IMR-90 (cell line): ENCODE measurements around the gene ABCB1. TPM values are rescaled to one million over a fixed set of nuclear protein-coding genes. Genes with fewer than 3 reads are reported as not detected.

Experiments
- ATAC-seq: fragments of 200-7000 bp; cut with Tn5 transposase; 2 replicates; pipeline ENCODE4 v1.9.1; 2020; ENCODE audit warnings: low read depth, mild to moderate bottlenecking, moderate library complexity
- BruUV-seq: library from RNA; stranded (reverse); fragments of 400-500 nt; replicated peaks from 2 replicates; lab custom pipeline; 2021; lab: Mats Ljungman, UMichigan
- CTCF ChIA-PET: fragments of 300-600 bp; formaldehyde crosslinking; extraction: SDS; loops from one replicate; lab custom pipeline; 2021; ENCODE audit warnings: antibody characterized with exemption; lab: Yijun Ruan, JAX
- POLR2A ChIA-PET: fragments of 300-600 bp; sonication (Branson Sonifier 250); formaldehyde crosslinking; loops from one replicate; lab custom pipeline; 2022; ENCODE audit warnings: antibody characterized with exemption; ENCODE audit not compliant: unreplicated experiment; lab: Charles Lee
- DNase-seq: peaks from one replicate; pipeline ENCODE4 v3.0.0; 2013
- H2AFZ ChIP-seq: replicated peaks from 2 replicates; pipeline ENCODE3; 2013; ENCODE audit warnings: low read length, mild to moderate bottlenecking; ENCODE audit not compliant: poor library complexity
- H2AK5ac ChIP-seq: 2 replicates; pipeline ENCODE4 v1.6.1; 2013; ENCODE audit warnings: low read depth, low read length, inconsistent platforms
- H2AK9ac ChIP-seq: replicated peaks from 2 replicates; pipeline ENCODE3; 2013; ENCODE audit warnings: mild to moderate bottlenecking, low read depth, low read length, moderate library complexity; ENCODE audit not compliant: poor library complexity
- H2BK120ac ChIP-seq: 2 replicates; pipeline ENCODE4 v1.6.1; 2013; ENCODE audit warnings: low read depth, low read length, inconsistent platforms
- H2BK15ac ChIP-seq: 3 replicates; pipeline ENCODE4 v1.6.1; 2013; ENCODE audit warnings: low read depth, low read length, inconsistent platforms
- H2BK20ac ChIP-seq: 2 replicates; pipeline ENCODE4 v1.6.1; 2013; ENCODE audit warnings: low read depth, mild to moderate bottlenecking, inconsistent platforms, low read length, moderate library complexity
- H2BK5ac ChIP-seq: 2 replicates; pipeline ENCODE4 v1.6.1; 2013; ENCODE audit warnings: mild to moderate bottlenecking, low read depth, low read length, inconsistent platforms; ENCODE audit not compliant: poor library complexity, severe bottlenecking
- H3K14ac ChIP-seq: replicated peaks from 2 replicates; pipeline ENCODE4 v1.6.1; 2013; ENCODE audit warnings: low read depth, low read length, inconsistent platforms
- H3K18ac ChIP-seq: 2 replicates; pipeline ENCODE4 v1.6.1; 2013; ENCODE audit warnings: low read depth, low read length, control low read depth
- H3K23ac ChIP-seq: 2 replicates; pipeline ENCODE4 v1.6.1; 2013; ENCODE audit warnings: low read depth, low read length, inconsistent platforms
- H3K27ac ChIP-seq: 2 replicates; pipeline ENCODE4 v1.5.1; 2013; ENCODE audit warnings: mild to moderate bottlenecking, control low read depth, low read length; ENCODE audit not compliant: insufficient read depth
- H3K27me3 ChIP-seq: 2 replicates; pipeline ENCODE4 v1.6.1; 2013; ENCODE audit warnings: low read length; ENCODE audit not compliant: control insufficient read depth, insufficient read depth
- H3K36me3 ChIP-seq: 2 replicates; pipeline ENCODE4 v1.6.1; 2013; ENCODE audit warnings: low read length, mixed read lengths; ENCODE audit not compliant: control insufficient read depth, insufficient read depth
- H3K4ac ChIP-seq: 2 replicates; pipeline ENCODE4 v1.6.1; 2013; ENCODE audit warnings: low read depth, low read length, inconsistent platforms
- H3K4me1 ChIP-seq: 2 replicates; pipeline ENCODE4 v1.6.1; 2013; ENCODE audit warnings: low read length, mixed read lengths; ENCODE audit not compliant: control insufficient read depth, insufficient read depth
- H3K4me2 ChIP-seq: 2 replicates; pipeline ENCODE4 v1.6.1; 2013; ENCODE audit warnings: low read depth, mild to moderate bottlenecking, control low read depth, low read length, moderate library complexity
- H3K4me3 ChIP-seq: 2 replicates; pipeline ENCODE4 v1.5.1; 2013; ENCODE audit warnings: low read depth, mild to moderate bottlenecking, control low read depth, low read length, moderate library complexity; ENCODE audit not compliant: insufficient read depth
- H3K56ac ChIP-seq: 2 replicates; pipeline ENCODE4 v1.6.1; 2013; ENCODE audit warnings: low read length, inconsistent platforms; ENCODE audit not compliant: insufficient read depth; ENCODE audit errors: extremely low read depth
- H3K79me1 ChIP-seq, 2 experiments: 2 replicates each; pipeline ENCODE4 v1.6.1; 2013; ENCODE audit warnings: low read length in 2 of 2, inconsistent platforms in 1 of 2, low read depth in 1 of 2
- H3K9ac ChIP-seq: 2 replicates; pipeline ENCODE4 v1.6.1; 2013; ENCODE audit warnings: low read depth, low read length, control low read depth
- H3K9me1 ChIP-seq: 2 replicates; pipeline ENCODE4 v1.6.1; 2013; ENCODE audit warnings: low read length, inconsistent platforms; ENCODE audit not compliant: insufficient read depth
- H3K9me3 ChIP-seq: 2 replicates; pipeline ENCODE4 v1.6.1; 2013; ENCODE audit warnings: low read length; ENCODE audit not compliant: control insufficient read depth, insufficient read depth
- H4K20me1 ChIP-seq: 2 replicates; pipeline ENCODE4 v1.6.1; 2013; ENCODE audit warnings: low read length, inconsistent platforms; ENCODE audit not compliant: insufficient read depth
- H4K5ac ChIP-seq: 2 replicates; pipeline ENCODE4 v1.6.1; 2013; ENCODE audit warnings: mild to moderate bottlenecking, low read depth, low read length, control low read depth
- H4K8ac ChIP-seq, 2 experiments: 2 replicates each; pipeline ENCODE4 v1.6.1; 2013; ENCODE audit warnings: low read depth in 2 of 2, low read length in 2 of 2, control low read depth in 1 of 2, inconsistent platforms in 1 of 2
- H4K91ac ChIP-seq: 2 replicates; pipeline ENCODE4 v1.6.1; 2013; ENCODE audit warnings: low read depth, low read length, inconsistent platforms; ENCODE audit not compliant: insufficient read depth
- BHLHE40 ChIP-seq: fragments of 150-350 bp; IDR thresholded peaks from 2 replicates; pipeline ENCODE4 v1.6.1; 2016; ENCODE audit warnings: mild to moderate bottlenecking, low read depth, low read length
- CEBPB ChIP-seq: IDR thresholded peaks from 2 replicates; pipeline ENCODE4 v1.6.1; 2012; ENCODE audit warnings: low read depth, low read length, improper control_type of control experiment
- CHD1 ChIP-seq: IDR thresholded peaks from 2 replicates; pipeline ENCODE4 v1.6.1; 2012; ENCODE audit warnings: low read depth, low read length, improper control_type of control experiment
- CTCF ChIP-seq: conservative IDR thresholded peaks from 2 replicates; pipeline ENCODE4 v1.5.1; 2012; ENCODE audit warnings: mild to moderate bottlenecking, low read depth, low read length, improper control_type of control experiment
- FOS ChIP-seq: fragments of 150-350 bp; IDR thresholded peaks from 2 replicates; pipeline ENCODE4 v1.6.1; 2016; ENCODE audit warnings: low read depth, low read length
- MAFK ChIP-seq: IDR thresholded peaks from 2 replicates; pipeline ENCODE4 v1.6.1; 2012; ENCODE audit warnings: low read depth, low read length, improper control_type of control experiment
- MAZ ChIP-seq: IDR thresholded peaks from 2 replicates; pipeline ENCODE4 v1.6.1; 2012; ENCODE audit warnings: low read depth, mild to moderate bottlenecking, low read length, improper control_type of control experiment, moderate library complexity, borderline replicate concordance
- POLR2A ChIP-seq: IDR thresholded peaks from 2 replicates; pipeline ENCODE4 v1.6.1; 2012; ENCODE audit warnings: mild to moderate bottlenecking, low read depth, low read length
- RAD21 ChIP-seq: IDR thresholded peaks from 2 replicates; pipeline ENCODE4 v1.6.1; 2012; ENCODE audit warnings: low read length, improper control_type of control experiment
- RCOR1 ChIP-seq: IDR thresholded peaks from 2 replicates; pipeline ENCODE4 v1.6.1; 2012; ENCODE audit warnings: mild to moderate bottlenecking, low read length, improper control_type of control experiment; ENCODE audit not compliant: insufficient replicate concordance
- RFX5 ChIP-seq: IDR thresholded peaks from 2 replicates; pipeline ENCODE4 v1.8.0; 2012; ENCODE audit warnings: low read depth, mild to moderate bottlenecking, low read length, moderate library complexity
- SMC3 ChIP-seq: fragments of 150-350 bp; IDR thresholded peaks from 2 replicates; pipeline ENCODE4 v1.6.1; 2016; ENCODE audit warnings: low read depth, mild to moderate bottlenecking, antibody characterized with exemption, low read length, moderate library complexity
- WGBS, 2 experiments: methylation state at CpG; one replicate each; pipeline versions ENCODE4 v1.1.5 to v1.1.7; 2013; ENCODE audit warnings: missing lambda C conversion rate in 2 of 2; ENCODE audit not compliant: insufficient read length in 1 of 2; ENCODE audit errors: extremely low coverage in 2 of 2; 5-methylcytosine and 5-hydroxymethylcytosine counted together
- dilution Hi-C: fragments of 300-500 bp; cut with HindIII; formaldehyde crosslinking; loops from one replicate; pipeline ENCODE4 v1.14.3; 2018; ENCODE audit warnings: low sequenced_read_pairs; ENCODE audit not compliant: unreplicated experiment
- in situ Hi-C: fragments of 300-500 bp; cut with MboI; formaldehyde crosslinking; loops from 3 replicates; pipeline ENCODE4 v1.14.3; 2019; ENCODE audit warnings: low sequenced_read_pairs, inconsistent platforms, mixed read lengths
- intact Hi-C: fragments of 100-400 bp; cut with micrococcal nuclease; formaldehyde crosslinking; loops from 2 replicates; pipeline ENCODE4 v1.10.0; 2022
- polyA plus RNA-seq, 3 experiments: library from polyadenylated mRNA; depleted of rRNA; stranded (reverse); fragments of >200 nt; gene quantifications; 2 replicates each; pipeline ENCODE4 v1.2.3, GENCODE V29; 2012; ENCODE audit warnings: low replicate concordance in 1 of 3
- total RNA-seq: library from RNA; depleted of rRNA; stranded (reverse); fragments of >200 nt; gene quantifications from 2 replicates; pipeline ENCODE4 v1.2.3, GENCODE V29; 2012
- TF ChIP-seq, protein P1 (sequence below): fragments of 150-350 bp; IDR thresholded peaks from 2 replicates; pipeline ENCODE4 v1.6.1; 2017; ENCODE audit warnings: mild to moderate bottlenecking, antibody characterized with exemption, low read length, low read depth
- TF ChIP-seq, protein P2 (sequence below): fragments of 150-350 bp; IDR thresholded peaks from 2 replicates; pipeline ENCODE4 v1.6.1; 2016; ENCODE audit warnings: low read depth, mild to moderate bottlenecking, low read length, moderate library complexity, borderline replicate concordance

Gene ABCB1
- total and polyA plus RNA-seq, 2 of the 4 experiments (the other 2 are of a cell fraction) = 0.80 to 0.90 TPM

- CTCF ChIA-PET = no interaction called here
- H3K56ac ChIP-seq = no peak overlapping the region
- H3K4me2 ChIP-seq = no peak overlapping the region
- no peak overlapping the region for H3K4ac ChIP-seq
- no peak overlapping the region for H2AFZ ChIP-seq
- DNase-seq = no peak
- no peak overlapping the region for H2BK120ac ChIP-seq
- no peak overlapping the region for H3K23ac ChIP-seq
- H3K36me3 ChIP-seq = no peaks in the 10 kb centered on the region
- H2BK20ac ChIP-seq = no peak overlapping the region
- dilution Hi-C loops (no loop called here), intact Hi-C loops (loop anchor here (5.0 to 10.0 kb wide), 4 partner anchors 53 to 313 kb away; no protein-coding TSS in a partner anchor), in situ Hi-C loops (no loop called here)
- no peaks in the 10 kb centered on the region for H3K9me1 ChIP-seq
- no peaks in the 10 kb centered on the region; the same call in 1 of the 2 replicates for H3K4me1 ChIP-seq
- no peak overlapping the region for H3K14ac ChIP-seq
- 55% methylated on average over 4 of the region's 15 CpGs; no CpG with 5 or more reads in 1 of the 2 experiments for WGBS, 2 experiments
- H4K91ac ChIP-seq = no peak overlapping the region
- no TSS peak for BruUV-seq
- no peaks in the 10 kb centered on the region for H4K20me1 ChIP-seq
- H2BK15ac ChIP-seq = no peak overlapping the region
- H2AK5ac ChIP-seq = no peak overlapping the region
- POLR2A ChIA-PET = no interaction called here
- no peak overlapping the region for H3K4me3 ChIP-seq
- no peak for ATAC-seq
- peaks cover 3% of the 10 kb centered on the region; the same call in 1 of the 2 replicates for H3K27me3 ChIP-seq
- no peak overlapping the region for H3K9ac ChIP-seq
- H4K8ac ChIP-seq = no peak overlapping the region
- H3K27ac ChIP-seq = no peak overlapping the region
- H4K5ac ChIP-seq = no peak overlapping the region
- H2BK5ac ChIP-seq = no peak overlapping the region
- H3K9me3 ChIP-seq = no peaks in the 10 kb centered on the region
- TF ChIP-seq, protein P1, sequence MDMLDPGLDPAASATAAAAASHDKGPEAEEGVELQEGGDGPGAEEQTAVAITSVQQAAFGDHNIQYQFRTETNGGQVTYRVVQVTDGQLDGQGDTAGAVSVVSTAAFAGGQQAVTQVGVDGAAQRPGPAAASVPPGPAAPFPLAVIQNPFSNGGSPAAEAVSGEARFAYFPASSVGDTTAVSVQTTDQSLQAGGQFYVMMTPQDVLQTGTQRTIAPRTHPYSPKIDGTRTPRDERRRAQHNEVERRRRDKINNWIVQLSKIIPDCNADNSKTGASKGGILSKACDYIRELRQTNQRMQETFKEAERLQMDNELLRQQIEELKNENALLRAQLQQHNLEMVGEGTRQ = no peak
- TF ChIP-seq RCOR1 (no peak), POLR2A (no peak), FOS (no peak), CEBPB (no peak), RFX5 (no peak), MAZ (no peak), RAD21 (no peak), MAFK (no peak), CHD1 (no peak), BHLHE40 (no peak), CTCF (no peak), SMC3 (no peak)
- TF ChIP-seq, protein P2, sequence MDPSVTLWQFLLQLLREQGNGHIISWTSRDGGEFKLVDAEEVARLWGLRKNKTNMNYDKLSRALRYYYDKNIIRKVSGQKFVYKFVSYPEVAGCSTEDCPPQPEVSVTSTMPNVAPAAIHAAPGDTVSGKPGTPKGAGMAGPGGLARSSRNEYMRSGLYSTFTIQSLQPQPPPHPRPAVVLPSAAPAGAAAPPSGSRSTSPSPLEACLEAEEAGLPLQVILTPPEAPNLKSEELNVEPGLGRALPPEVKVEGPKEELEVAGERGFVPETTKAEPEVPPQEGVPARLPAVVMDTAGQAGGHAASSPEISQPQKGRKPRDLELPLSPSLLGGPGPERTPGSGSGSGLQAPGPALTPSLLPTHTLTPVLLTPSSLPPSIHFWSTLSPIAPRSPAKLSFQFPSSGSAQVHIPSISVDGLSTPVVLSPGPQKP = no peak
- H3K79me1 ChIP-seq = no peaks in the 10 kb centered on the region
- H3K18ac ChIP-seq = no peak overlapping the region
- H2AK9ac ChIP-seq = no peak overlapping the region
Observed at GRCh38 chr7:87625101-87625500, 24.4 kb upstream of the ABCB1 start.
